HG02763 (cell line): ENCODE results near the gene ERMN.
"Not testable (repeated sequence)": the region's sequence is repeated elsewhere in the genome, so short reads cannot be mapped to it uniquely, and the experiment has no call there.

Source experiments
- ATAC-seq: cut with Tn5 transposase; IDR thresholded peaks from one replicate; pipeline ENCODE4 v1.9.1; 2021; ENCODE audit warnings: mild to moderate bottlenecking, moderate library complexity; ENCODE audit not compliant: unreplicated experiment

Gene ERMN

DNA sequence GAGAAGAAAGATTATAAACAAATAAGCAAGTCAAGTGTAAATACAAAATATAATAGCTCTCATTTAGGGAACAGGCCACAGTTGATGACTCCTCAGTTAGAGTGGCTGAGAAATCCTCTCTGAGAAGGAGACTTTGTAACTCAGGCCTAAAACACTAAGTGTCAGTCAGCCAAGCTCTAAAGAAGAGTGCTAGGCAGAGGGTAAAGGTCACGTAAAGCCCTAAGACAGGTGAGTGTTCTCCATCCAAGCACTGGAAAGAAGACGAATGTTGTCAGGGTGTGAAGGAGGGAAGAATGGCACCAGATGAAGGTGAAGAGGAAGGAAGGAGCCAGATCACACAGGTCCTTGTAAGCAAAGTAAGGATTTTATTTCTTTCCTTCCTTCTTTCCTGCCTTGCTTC lies 24.3 kb downstream of the ERMN start:
- no peak for ATAC-seq

DNA sequence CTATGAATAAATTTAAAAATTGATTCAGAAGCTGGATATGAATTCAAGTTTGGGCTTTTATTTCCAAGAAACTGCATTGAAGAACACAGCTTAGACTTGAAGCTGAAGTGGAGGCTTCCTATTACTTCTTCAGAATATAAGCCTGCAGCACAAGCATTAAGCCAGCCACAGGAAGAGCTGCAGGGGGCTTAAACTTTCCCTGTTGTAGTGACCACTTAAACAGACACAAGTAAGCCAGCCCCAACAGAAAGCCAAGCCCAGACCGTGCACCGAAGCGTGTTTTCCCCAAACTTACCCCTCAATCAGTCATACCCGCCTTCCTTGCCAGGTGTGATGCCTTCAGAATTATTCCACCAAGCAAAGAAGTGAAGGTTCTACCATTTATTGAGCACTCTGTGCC lies 28.7 kb downstream of the ERMN start:
- no peak for ATAC-seq

DNA sequence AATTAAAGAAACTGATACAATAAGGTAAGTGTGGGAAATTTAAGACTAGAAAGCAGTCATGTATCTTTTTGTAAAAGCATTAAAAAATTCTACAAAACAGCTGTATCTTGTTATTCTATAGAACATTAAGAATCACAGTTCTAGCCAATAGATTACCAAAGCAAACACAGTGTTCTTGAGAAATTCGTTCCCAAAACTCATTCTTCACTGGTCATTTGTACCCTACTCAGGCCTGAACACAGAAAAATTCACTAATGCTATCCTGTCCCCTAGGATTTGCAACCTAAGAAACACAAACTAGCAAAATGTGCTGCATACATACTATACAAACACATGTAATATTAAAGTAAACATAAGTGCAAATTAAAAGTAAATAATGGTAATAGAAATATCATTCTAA lies 29.1 kb downstream of the ERMN start:
- no peak for ATAC-seq

DNA sequence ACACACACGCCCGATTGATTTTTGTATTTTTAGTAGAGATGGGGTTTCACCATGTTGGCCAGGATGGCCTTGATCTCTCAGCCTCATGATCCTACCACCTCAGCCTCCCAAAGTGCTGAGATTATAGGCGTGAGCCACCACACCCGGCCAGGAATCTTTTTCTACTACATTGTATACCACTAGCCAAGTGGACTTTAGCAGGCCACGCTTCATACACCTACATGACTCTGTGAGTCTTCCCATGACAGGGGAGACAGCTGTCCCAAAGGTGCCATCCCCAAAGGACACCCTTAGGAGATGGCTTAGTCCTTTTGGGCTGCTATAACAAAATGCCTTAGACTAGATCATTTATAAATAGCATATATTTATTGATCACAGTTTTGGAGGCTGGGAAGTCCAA lies 32.8 kb downstream of the ERMN start:
- no peak for ATAC-seq

DNA sequence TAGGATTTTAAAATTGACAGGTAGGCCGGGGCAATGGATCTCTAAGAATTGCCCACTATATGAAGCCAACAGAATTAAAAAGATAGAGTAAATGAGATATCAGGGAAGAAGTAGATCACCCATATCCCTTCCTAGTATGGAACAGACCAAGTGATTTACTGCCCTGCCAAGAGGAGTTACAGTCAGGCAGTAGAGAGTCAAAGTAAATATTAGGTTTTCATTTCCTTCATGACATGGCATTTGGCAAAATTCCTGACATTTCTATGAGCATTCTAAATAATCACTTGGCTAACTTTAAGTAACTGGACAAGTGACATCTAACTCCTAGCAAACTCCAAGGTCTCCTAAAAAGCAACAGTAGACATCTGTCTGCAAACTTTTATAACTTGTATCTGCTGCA lies 34.6 kb downstream of the ERMN start:
- no peak for ATAC-seq

DNA sequence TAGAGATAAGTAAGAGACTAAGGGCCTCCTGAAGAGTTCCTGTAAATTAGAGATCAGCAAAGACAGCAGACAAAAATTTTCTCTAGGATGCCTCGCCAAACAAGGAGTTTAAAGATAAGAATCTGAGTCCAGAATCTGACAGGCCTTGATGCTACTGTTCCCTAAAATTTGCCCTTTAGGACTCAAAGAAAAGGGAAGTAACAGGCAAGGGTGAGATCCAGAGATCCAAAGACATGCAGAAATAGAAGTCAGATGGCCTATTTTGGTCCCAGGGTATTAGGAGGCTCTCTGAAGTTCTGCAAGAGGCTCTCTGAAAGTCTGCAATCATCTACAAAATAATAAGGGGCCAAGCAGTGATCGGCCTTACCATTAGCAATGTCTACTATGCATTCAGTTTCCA lies 35.1 kb downstream of the ERMN start:
- no peak for ATAC-seq

DNA sequence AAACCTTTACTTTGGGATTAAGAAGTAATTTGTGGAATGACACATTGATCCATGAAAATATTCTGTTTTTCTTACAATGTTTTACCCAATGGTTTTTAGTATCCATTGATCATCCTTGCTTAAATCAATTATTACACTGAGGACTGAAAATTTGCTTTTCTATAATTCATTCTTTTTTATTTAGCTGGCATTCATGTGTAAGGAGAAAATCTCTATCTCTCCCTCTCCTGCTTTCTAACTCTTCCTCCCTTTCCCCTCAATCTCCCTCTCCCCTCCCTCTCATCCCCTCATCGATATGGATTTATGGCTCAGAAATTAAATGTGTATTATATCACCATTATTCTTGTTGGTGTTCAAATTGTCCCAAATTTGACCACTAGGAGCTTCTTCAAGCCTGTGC lies 38.5 kb downstream of the ERMN start:
- no peak for ATAC-seq

DNA sequence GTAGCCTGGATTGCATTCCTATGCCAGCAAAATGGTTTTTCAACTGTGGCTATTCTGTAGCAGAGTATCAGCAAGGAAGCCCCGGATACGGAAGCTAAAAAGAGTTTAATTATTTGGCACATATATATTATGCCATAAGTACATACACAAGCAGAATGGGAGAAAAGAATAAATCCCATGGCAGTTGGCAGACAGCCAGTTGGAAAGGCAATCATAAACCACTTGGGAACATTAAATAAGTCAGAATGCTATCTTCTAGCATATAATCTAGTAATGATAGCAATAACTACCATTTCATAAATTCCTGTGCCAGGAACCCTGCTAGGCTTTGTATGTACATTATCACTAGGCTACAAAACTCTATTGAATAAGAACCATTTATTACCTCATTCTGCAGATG lies 42.2 kb downstream of the ERMN start:
- ATAC-seq: no peak

DNA sequence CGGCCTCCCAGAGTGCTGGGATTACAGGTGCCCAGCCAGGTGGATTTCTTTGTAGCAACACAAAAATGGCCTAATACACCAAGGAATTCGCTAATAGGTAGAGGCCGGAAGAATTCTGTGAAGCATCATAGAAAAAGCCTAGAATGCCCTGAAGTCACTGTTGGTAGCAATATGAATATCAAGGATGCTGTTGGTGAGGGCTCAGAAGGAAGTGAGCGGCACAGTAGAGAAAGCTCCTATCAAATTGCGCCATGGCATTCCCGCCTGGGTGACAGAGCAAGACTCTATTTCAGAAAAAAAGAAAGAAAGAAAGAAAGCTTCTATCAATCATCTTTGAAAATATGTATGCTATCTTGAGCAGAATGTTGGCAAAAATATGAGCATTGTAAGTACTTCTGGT lies 44.3 kb downstream of the ERMN start:
- ATAC-seq: no peak

DNA sequence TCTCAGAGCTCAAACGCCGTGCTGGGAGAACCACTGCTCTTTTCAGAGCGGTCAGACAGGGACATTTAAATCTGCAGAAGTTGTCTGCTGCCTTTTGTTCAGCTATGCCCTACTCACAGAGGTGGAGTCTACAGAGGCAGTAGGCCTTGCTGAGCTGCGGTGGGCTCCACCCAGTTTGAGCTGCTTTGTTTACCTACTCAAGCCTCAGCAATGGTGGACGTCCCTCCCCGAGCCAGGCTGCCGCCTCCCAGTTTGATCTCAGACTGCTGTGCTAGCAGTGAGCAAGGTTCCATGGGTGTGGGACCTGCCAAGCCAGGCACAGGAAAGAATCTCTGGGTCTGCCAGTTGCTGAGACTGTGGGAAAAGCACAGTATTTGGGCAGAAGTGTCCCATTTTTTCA lies 46.3 kb downstream of the ERMN start:
- not testable (repeated sequence) for ATAC-seq

DNA sequence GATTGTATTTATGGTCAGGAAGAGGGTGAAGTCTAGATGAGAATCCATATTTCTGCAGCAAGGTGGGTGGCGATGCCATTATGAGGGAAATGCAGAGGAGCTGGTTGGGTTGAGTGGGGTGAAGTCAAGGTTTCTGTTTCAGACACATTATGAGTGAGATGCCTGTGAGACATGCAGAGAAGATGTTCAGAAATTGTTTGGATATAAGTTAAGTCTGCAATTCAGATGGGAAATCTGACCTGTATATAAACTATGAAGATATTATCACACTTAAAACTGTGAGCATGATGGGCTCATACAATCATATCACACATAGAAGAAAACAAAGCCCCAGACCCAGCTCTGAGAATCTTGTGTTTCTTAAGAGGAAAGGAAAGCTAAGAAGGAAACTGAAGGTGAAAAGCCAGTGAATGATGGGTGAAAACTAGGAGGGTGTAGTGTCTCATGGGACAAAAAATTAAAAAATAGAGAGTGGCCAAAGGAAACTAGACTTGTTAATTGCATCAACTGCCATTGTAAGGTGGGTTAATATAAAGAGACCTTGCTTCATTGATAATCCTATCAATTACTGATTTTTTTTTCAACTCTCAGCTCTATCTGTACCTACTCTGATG lies 53.9 kb downstream of the ERMN start:
- ATAC-seq: no peak

DNA sequence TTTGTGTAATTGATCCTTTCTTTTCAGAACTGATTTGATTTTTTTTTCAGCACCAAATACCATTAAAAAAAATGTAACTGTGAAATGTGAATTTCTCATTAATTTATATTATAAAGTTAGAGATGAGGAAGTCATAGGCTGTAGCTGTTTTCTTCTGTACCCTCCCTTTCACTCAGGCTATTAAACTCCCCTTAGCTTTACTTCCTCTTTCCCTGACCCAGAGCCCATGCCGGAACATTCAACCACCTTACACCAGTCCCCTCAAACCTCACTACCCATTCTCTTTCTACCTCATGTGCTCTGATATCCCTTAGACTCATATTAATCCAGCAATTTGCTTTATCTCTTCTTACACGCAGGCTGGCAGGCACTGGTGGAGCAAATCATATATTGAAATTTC lies 55.7 kb downstream of the ERMN start:
- ATAC-seq: no peak

DNA sequence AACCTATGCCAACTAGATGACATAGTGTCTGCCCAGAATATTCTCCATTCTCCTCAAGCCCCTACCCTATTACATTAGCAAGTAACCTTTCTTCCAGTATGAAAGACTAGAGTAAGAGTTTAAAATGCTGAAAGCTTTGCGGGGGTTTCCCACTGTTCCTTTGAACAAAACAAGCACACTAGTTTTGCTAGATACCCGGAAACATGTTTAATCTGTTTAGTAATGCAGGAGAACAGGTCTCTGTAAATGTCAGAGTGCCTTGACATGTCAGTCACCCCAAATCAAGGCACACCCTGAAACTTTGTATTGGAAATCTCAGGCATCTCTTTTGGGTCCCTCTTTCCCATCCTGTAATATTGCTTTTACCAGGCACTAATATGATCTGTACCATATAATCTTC lies 56.6 kb downstream of the ERMN start:
- no peak for ATAC-seq
